Lower lobe of right lung (tissue), 2 donors: ENCODE data around the gene LRP3. TPM values are rescaled to one million over a fixed set of nuclear protein-coding genes. Genes with fewer than 3 reads are reported as not detected.

Experiments
- ATAC-seq, 2 donors: fragments of 200-7000 bp; cut with Tn5 transposase; one replicate each; pipeline ENCODE4 v1.9.1; 2020 to 2022; ENCODE audit warnings: mild to moderate bottlenecking in 2 of 2, moderate library complexity in 2 of 2
- DNase-seq: peaks from one replicate; pipeline ENCODE4 v3.0.0-alpha.2; 2020
- H3K27ac ChIP-seq: fragments of 200-600 bp; one replicate; pipeline ENCODE4 v1.8.0; 2022
- H3K27me3 ChIP-seq: fragments of 200-600 bp; one replicate; pipeline ENCODE4 v1.8.0; 2022; ENCODE audit warnings: low read depth
- H3K36me3 ChIP-seq: fragments of 200-600 bp; one replicate; pipeline ENCODE4 v1.8.0; 2022; ENCODE audit warnings: mild to moderate bottlenecking
- H3K4me1 ChIP-seq: fragments of 200-600 bp; one replicate; pipeline ENCODE4 v1.8.0; 2022
- H3K4me3 ChIP-seq: fragments of 200-600 bp; one replicate; pipeline ENCODE4 v1.8.0; 2022; ENCODE audit warnings: mild to moderate bottlenecking
- H3K9me3 ChIP-seq: fragments of 200-600 bp; one replicate; pipeline ENCODE4 v1.8.0; 2022
- CTCF ChIP-seq: fragments of 200-600 bp; IDR thresholded peaks from one replicate; pipeline ENCODE4 v1.8.0; 2022; ENCODE audit warnings: antibody characterized with exemption, mild to moderate bottlenecking
- intact Hi-C: fragments of 100-400 bp; cut with DNase I; formaldehyde crosslinking; loops from one replicate; pipeline ENCODE4 v1.11.0; 2022
- total RNA-seq: library from RNA; stranded (reverse); fragmentation: NEBNext Ultra II Directional; extraction: Animal tissue kit (Norgen Biotek cat#: 25700); gene quantifications from one replicate; pipeline ENCODE4 v1.2.1, GENCODE V29; 2021
- donor health status: DM: no; HTN: yes; CAD: no; lungs with severe emphysema.

The LRP3 gene
- total RNA-seq, 1 donor from 2014 or later: 13.8 TPM

GRCh38 chr19:33234092-33234491 lies 40.0 kb downstream of the LRP3 start:
- no peak for TF ChIP-seq CTCF
- no peak for ATAC-seq
- H3K27ac ChIP-seq: no peak overlapping the region
- H3K9me3 ChIP-seq: no peaks in the 10 kb centered on the region
- H3K27me3 ChIP-seq: peaks cover 10% of the 10 kb centered on the region
- intact Hi-C loops: no loop called here
- H3K4me1 ChIP-seq: no peaks in the 10 kb centered on the region
- no peak overlapping the region for H3K4me3 ChIP-seq
- H3K36me3 ChIP-seq: no peaks in the 10 kb centered on the region
- no peak for DNase-seq

- Histone ChIP-seq H3K9me3 (no peaks in the 10 kb centered on the region), H3K4me3 (no peak overlapping the region), H3K4me1 (no peaks in the 10 kb centered on the region), H3K27ac (no peak overlapping the region), H3K36me3 (no peaks in the 10 kb centered on the region), H3K27me3 (peaks cover 10% of the 10 kb centered on the region)
- ATAC-seq: no peak
- intact Hi-C loops: loop anchor here (5.0 kb wide), 1 partner anchor 173 kb away; no protein-coding TSS in a partner anchor
- no peak for DNase-seq
- no peak for TF ChIP-seq CTCF
Observed at GRCh38 chr19:33234736-33235135, 40.6 kb downstream of the LRP3 start.

- H3K27ac ChIP-seq: no peak overlapping the region
- intact Hi-C loops: loop anchor here (5.0 kb wide), 1 partner anchor 172 kb away; no protein-coding TSS in a partner anchor
- peak; percentile 93 for TF ChIP-seq CTCF
- peak; percentile 79 to 85 for ATAC-seq
- no peak overlapping the region for H3K4me3 ChIP-seq
- H3K9me3 ChIP-seq: no peaks in the 10 kb centered on the region
- H3K27me3 ChIP-seq: peaks cover 10% of the 10 kb centered on the region
- no peaks in the 10 kb centered on the region for H3K36me3 ChIP-seq
- peak; percentile 90 for DNase-seq
- no peaks in the 10 kb centered on the region for H3K4me1 ChIP-seq
Observed at GRCh38 chr19:33235269-33235995, 41.3 kb downstream of the LRP3 start.

GRCh38 chr19:33235996-33236350 lies 41.8 kb downstream of the LRP3 start:
- Histone ChIP-seq H3K9me3 (no peaks in the 10 kb centered on the region), H3K36me3 (no peaks in the 10 kb centered on the region), H3K27ac (no peak overlapping the region), H3K27me3 (peaks cover 10% of the 10 kb centered on the region), H3K4me1 (no peaks in the 10 kb centered on the region), H3K4me3 (no peak overlapping the region)
- intact Hi-C loops: loop anchor here (5.0 kb wide), 1 partner anchor 171 kb away; no protein-coding TSS in a partner anchor
- DNase-seq (no peak), ATAC-seq (no peak)
- no peak for TF ChIP-seq CTCF

GRCh38 chr19:33236696-33237390 lies 42.7 kb downstream of the LRP3 start:
- Histone ChIP-seq H3K36me3 (no peaks in the 10 kb centered on the region), H3K9me3 (no peaks in the 10 kb centered on the region), H3K27me3 (peaks cover 12% of the 10 kb centered on the region), H3K4me3 (no peak overlapping the region), H3K27ac (no peak overlapping the region), H3K4me1 (peaks cover 9% of the 10 kb centered on the region)
- no peak for ATAC-seq
- intact Hi-C loops: loop anchor here (5.0 kb wide), 1 partner anchor 170 kb away; no protein-coding TSS in a partner anchor
- no peak for DNase-seq
- TF ChIP-seq CTCF: no peak
